GM12875 (cell line): ENCODE results near the gene KIAA0319L.

Source experiments
- H3K4me3 ChIP-seq: one replicate; pipeline ENCODE4 v1.5.1; 2011; ENCODE audit warnings: low read depth, low read length, control low read depth
- TF ChIP-seq, protein P1 (sequence below): IDR thresholded peaks from 2 replicates; pipeline ENCODE4 v1.5.1; 2011; ENCODE audit warnings: low read depth, mild to moderate bottlenecking, control low read depth, inconsistent platforms, low read length, moderate library complexity, borderline replicate concordance; ENCODE audit not compliant: insufficient read depth

Gene KIAA0319L

DNA sequence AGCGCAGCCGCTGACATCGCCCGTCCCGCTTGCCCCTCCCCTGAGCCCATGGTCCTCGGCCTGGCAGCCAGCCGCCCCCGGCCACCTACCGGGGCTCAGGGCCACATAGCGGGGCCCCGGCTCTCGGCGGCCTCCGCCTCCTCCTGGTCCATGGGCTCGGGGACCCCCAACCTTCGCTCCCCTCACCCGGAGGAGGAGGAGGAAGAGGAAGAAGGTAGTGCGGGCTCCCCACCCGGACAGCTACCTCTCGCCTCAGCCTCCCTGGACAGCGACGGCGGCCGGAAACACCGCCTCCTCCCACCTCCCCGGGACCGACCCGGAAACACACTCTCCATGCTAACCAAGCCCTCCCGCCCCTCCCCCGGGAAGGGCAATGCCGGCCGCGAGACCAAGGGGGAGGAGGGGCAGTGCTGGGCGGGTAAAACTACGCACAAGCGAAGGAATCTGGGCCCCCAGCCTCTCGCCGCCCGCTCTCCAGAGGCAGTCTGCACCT, at the start of gene KIAA0319L:
KIAA0319L (minus strand) TSS at position 286 of the 493 bp plus-strand sequence. CDS start 2,912 bp downstream, outside the sequence.
- TF ChIP-seq, protein P1, sequence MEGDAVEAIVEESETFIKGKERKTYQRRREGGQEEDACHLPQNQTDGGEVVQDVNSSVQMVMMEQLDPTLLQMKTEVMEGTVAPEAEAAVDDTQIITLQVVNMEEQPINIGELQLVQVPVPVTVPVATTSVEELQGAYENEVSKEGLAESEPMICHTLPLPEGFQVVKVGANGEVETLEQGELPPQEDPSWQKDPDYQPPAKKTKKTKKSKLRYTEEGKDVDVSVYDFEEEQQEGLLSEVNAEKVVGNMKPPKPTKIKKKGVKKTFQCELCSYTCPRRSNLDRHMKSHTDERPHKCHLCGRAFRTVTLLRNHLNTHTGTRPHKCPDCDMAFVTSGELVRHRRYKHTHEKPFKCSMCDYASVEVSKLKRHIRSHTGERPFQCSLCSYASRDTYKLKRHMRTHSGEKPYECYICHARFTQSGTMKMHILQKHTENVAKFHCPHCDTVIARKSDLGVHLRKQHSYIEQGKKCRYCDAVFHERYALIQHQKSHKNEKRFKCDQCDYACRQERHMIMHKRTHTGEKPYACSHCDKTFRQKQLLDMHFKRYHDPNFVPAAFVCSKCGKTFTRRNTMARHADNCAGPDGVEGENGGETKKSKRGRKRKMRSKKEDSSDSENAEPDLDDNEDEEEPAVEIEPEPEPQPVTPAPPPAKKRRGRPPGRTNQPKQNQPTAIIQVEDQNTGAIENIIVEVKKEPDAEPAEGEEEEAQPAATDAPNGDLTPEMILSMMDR = no peak
- H3K4me3 ChIP-seq = peak within 1 kb of the TSS; percentile 94

DNA sequence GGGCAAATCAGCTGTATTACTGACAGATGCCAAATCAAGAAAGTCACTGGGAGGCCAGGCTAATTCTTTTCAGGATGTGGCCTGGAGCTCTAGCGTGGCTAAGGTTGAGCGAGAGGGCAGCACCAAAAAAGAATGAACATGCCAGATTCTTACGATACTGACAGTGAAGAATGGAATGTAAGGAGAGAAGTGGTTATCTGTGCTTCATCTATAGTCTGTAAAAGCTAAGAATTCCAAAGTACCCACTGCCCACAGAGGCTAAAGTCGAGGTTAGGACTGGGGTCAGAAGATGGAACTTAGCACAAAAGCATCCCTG, 48.6 kb upstream of the KIAA0319L start:
- TF ChIP-seq, protein P1 = no peak

DNA sequence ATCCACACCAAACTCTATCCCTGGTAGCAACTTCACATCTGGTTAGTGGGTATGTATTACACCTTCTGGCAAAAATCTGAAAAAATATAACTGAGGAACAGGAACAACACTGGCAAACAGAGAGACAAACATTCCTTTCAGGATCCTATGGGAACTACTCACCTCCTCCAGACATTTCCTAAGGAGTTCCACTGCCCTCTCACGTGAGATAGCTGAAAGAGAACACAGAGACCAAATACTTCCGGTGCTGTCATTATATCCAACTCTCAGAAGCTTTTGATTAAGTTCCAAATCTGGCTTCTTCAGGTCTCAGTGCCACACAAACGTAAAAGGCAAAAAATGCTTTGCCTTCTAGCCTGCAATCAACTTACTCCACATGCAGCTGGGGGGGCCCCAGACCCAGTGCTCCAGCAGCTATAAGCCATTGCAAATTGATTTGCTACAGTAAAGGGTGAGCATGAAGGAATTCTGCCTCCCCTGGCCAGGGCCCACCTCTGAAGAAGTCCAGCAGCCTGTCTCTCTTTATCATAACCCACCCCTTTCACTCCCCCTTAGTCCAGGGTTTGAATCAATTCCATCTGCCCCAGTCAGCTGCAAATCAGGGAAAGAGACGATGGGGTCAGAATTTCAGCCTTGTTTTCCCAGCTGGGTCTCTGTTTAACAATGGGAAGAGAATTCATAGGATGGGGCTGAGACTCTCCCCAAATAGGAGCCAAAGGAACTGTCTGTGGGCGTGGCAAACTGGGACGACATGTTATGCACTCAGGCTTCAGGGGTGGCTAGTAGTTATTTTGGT, 48.1 kb upstream of the KIAA0319L start:
- TF ChIP-seq, protein P1 = no peak
- no peak overlapping the region for H3K4me3 ChIP-seq

More for the DNA sequence above, 48.6 kb upstream of the KIAA0319L start:
- H3K4me3 ChIP-seq = no peak overlapping the region

DNA sequence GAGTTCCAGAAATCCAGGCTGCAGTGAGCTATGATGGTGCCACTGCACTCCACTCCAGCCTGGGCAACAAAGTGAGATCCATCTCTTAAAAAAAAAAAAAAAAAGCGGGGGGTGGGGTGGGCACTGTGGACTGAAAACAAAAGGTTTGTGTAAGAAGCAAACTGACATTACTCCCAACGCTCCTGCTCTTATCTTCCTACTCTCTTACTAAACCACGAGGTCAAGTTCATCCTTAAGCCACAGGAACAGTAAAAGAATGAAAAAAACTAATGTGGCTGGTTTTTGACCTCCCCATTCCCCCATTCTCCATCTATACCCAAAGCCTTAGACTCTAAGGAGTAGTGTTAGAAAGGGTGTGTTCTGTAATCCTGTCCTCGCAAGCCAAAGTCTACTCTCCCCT, 46.7 kb upstream of the KIAA0319L start:
- TF ChIP-seq, protein P1 = no peak
- no peak overlapping the region for H3K4me3 ChIP-seq

DNA sequence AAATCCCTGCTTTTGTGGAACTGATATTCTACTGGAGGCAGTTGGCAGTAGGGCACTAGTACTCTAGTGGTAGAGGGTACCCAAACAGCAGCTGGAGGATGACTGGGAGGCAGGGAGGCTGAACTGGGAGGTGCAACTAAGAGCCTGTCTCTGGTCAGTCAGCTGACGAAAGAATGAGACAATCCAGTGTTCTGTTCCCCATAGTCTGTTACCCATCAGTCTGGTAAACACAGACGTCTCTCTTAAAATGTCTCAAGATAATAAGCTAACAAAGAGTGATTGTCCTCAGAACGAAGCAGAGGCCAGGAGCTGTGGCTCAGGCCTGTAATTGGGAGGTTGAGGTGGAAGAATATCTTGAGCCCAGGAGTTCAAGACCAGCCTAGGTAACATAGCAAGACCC, 46.3 kb upstream of the KIAA0319L start:
- TF ChIP-seq, protein P1 = no peak

DNA sequence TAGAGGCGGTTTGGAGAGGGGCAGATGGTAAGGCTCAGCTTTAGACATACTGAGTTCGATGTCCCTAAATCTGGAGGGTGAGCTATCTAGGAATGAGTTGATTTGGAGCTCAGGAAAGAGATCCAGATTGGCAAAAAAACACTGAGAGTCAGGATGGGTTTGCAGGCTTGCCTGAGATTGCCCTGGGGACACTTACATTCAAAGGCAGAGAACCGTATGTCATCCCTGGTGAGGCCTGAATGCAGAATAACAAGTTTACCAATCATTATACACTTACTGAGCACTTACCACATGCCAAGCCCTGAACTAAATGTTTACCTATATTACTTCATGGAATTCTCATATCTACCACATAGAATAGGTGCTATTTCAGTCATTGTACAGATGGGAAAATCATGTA, 43.4 kb upstream of the KIAA0319L start:
- TF ChIP-seq, protein P1 = no peak
- H3K4me3 ChIP-seq = no peak overlapping the region

More for the DNA sequence above, 46.3 kb upstream of the KIAA0319L start:
- no peak overlapping the region for H3K4me3 ChIP-seq

DNA sequence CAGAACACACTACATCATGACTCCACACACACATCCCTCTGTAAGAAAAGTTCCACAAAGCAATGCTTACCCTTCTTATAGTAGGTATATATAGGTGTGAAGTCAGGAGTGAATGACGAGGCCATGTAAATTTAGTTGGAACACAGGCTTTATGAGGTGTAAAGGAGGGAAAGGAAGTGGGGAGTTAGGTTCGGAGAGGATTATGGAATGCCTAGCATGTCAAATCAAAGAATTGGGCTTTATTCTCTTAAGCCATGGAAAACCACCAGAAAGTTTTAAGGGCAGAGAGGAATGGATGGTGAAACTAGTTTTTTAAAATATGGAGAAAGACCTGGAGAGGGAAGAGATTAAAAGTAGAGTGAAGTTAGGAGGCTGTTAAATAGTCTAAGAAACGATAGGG, 42.2 kb upstream of the KIAA0319L start:
- TF ChIP-seq, protein P1 = no peak
- H3K4me3 ChIP-seq = no peak overlapping the region
